ENCODE results near the gene C9orf43. TPM values are rescaled to one million over a fixed set of nuclear protein-coding genes. Genes with fewer than 3 reads are reported as not detected.

Gene C9orf43
- total and polyA plus RNA-seq, 7 donors, result 0.20 to 0.68 (median 0.55) TPM; not detected in 2

DNA sequence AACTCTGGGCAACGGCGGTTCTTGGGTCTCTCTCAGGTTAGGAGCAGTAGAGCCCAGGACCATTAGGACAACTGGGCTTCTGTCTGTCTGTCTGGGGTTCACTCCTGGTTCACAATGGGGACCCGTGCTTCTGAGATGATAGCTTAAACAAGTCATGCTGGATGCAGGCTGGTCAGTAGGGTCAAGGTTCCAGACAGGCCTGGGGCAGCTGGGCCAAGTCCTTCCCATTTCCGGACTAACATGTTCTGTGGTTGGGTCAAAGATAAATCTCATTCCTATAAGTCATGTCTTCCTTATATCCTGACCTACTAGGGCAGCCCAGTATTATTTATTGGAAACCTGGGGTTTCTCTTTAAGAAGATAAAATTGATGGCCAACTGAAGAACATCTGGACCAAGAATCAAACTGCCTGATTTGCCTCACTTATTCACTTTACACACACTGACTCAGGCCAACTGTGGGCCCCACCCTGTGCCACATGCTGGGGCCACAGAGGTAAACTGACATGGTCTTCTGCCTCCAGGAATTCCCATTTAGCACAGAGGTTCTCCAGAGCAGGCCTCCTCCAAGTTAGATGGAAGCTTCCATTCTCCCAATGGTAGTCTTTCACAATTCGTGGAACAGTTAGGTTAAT is 42.1 kb upstream of the C9orf43 start:
- no peaks in the 10 kb centered on the region for H3K27me3 ChIP-seq
- H3K4me3 ChIP-seq, result no peak overlapping the region
- WGBS, 2 donors, result 88 to 93% methylated on average over 5 of the region's 5 CpGs
- no peaks in the 10 kb centered on the region for H3K9me3 ChIP-seq
- no peak for DNase-seq
- H3K27ac ChIP-seq, result no peak overlapping the region
- intact Hi-C loops (cut with DNase I), result no loop called here
- peaks cover 0 to 12% (median 1%) of the 10 kb centered on the region in 4 donors for H3K36me3 ChIP-seq
- TF ChIP-seq, protein P1, sequence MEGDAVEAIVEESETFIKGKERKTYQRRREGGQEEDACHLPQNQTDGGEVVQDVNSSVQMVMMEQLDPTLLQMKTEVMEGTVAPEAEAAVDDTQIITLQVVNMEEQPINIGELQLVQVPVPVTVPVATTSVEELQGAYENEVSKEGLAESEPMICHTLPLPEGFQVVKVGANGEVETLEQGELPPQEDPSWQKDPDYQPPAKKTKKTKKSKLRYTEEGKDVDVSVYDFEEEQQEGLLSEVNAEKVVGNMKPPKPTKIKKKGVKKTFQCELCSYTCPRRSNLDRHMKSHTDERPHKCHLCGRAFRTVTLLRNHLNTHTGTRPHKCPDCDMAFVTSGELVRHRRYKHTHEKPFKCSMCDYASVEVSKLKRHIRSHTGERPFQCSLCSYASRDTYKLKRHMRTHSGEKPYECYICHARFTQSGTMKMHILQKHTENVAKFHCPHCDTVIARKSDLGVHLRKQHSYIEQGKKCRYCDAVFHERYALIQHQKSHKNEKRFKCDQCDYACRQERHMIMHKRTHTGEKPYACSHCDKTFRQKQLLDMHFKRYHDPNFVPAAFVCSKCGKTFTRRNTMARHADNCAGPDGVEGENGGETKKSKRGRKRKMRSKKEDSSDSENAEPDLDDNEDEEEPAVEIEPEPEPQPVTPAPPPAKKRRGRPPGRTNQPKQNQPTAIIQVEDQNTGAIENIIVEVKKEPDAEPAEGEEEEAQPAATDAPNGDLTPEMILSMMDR (IDR thresholded peaks at IDR 0.05), result no peak
- TF ChIP-seq EP300 (IDR thresholded peaks at IDR 0.05), result no peak
- TF ChIP-seq POLR2A (IDR thresholded peaks at IDR 0.05), result no peak
- no peak for TF ChIP-seq POLR2AphosphoS5 (IDR thresholded peaks at IDR 0.05)
- no peaks in the 10 kb centered on the region for H3K4me1 ChIP-seq

DNA sequence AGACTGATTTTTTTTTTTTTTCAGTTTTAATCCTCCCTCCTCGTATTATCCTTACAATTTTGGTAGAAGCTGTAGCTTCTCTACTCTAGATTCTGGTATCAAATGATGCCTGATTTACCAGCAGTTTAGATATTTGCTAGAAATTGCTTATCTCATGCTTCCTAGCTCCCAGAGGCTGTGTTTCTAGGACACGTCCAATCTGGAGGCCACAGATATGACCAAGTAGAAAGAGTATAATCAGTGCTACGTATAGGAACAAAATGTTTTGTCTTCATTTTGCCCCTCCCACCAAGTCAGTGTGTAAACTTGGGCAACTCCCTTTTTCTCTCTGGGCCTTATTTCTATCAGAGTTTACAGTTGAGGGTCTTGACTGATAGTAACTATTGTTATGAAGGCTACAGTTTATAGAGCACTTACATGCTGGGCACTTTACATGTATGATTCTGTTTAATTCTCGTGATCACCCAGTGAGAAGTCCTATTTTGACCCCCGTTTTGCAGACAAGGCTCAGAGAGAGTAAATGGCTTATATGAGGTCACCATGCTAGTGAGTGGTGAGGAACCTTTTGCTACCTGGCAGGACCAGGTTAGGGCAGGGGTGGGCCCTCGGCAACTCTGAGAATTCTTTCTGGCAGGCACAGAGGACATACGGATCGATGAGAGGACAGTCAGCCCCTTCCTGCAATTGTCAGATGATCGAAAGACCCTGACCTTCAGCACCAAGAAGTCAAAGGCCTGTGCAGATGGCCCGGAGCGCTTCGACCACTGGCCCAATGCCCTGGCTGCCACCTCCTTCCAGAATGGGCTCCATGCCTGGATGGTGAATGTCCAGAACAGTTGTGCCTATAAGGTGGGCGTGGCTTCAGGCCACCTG is 41.3 kb upstream of the C9orf43 start:
- H3K27me3 ChIP-seq, result no peaks in the 10 kb centered on the region
- intact Hi-C loops (cut with DNase I), result no loop called here
- WGBS, 2 donors, result 67 to 80% methylated on average over 13 of the region's 13 CpGs
- H3K4me3 ChIP-seq, result no peak overlapping the region
- no peaks in the 10 kb centered on the region for H3K9me3 ChIP-seq
- DNase-seq, result no peak
- H3K4me1 ChIP-seq, result no peaks in the 10 kb centered on the region
- no peak for TF ChIP-seq POLR2A (IDR thresholded peaks at IDR 0.05)
- no peak overlapping the region for H3K27ac ChIP-seq
- peaks cover 6 to 20% (median 8%) of the 10 kb centered on the region in 4 donors for H3K36me3 ChIP-seq

DNA sequence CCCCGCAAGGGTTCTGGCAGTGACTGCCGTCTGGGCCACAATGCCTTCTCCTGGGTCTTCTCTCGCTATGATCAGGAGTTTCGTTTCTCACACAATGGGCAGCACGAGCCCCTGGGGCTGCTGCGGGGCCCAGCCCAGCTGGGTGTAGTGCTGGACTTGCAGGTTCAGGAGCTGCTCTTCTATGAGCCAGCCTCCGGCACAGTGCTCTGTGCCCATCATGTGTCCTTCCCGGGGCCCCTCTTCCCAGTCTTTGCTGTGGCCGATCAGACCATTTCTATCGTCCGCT is 40.7 kb upstream of the C9orf43 start:
- no peak for DNase-seq
- H3K27ac ChIP-seq, result no peak overlapping the region
- H3K36me3 ChIP-seq, result peaks cover 6 to 25% (median 9%) of the 10 kb centered on the region in 4 donors
- intact Hi-C loops (cut with DNase I), result no loop called here
- no peaks in the 10 kb centered on the region for H3K27me3 ChIP-seq
- 72 to 87% methylated on average over 11 of the region's 11 CpGs for WGBS, 2 donors
- no peaks in the 10 kb centered on the region for H3K9me3 ChIP-seq
- peaks cover 0 to under 1% (median 0%) of the 10 kb centered on the region in 4 donors for H3K4me1 ChIP-seq
- TF ChIP-seq POLR2AphosphoS5 (IDR thresholded peaks at IDR 0.05), result no peak
- no peak overlapping the region for H3K4me3 ChIP-seq

DNA sequence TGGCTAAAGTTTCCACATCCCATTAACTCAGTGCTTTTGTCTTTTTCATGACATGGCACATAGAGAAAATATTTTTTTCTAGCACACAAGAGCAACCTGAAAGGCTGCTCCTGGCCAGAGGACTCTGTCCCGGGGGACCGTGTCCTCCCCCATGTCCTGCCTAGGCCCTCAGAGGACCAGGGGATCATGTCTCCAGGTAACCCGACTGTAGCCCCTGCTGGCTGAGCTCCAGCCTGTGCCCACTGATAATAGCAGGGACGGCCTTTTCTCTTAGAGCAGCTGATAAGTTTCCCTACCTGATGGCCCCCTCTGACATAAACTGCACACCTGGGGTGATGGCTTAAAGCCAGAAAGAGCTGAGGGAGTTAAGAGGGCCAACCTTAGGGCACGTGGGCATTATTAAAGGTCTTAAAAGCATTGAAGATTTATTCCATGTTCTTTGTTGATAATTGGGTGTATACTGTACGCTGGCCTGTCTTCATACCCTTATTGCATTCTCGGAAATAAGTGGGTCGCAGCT is 39.7 kb upstream of the C9orf43 start:
- intact Hi-C loops (cut with DNase I), result no loop called here
- Histone ChIP-seq H3K9me3 (no peaks in the 10 kb centered on the region), H3K4me1 (peaks cover 0 to 11% (median 6%) of the 10 kb centered on the region in 4 donors), H3K27ac (no peak overlapping the region), H3K4me3 (no peak overlapping the region), H3K27me3 (no peaks in the 10 kb centered on the region), H3K36me3 (peaks cover 6 to 25% (median 11%) of the 10 kb centered on the region in 4 donors)
- no peak for DNase-seq
- WGBS, 2 donors, result 63 to 83% methylated on average over 8 of the region's 8 CpGs
- TF ChIP-seq EP300 (IDR thresholded peaks at IDR 0.05) (no peak), POLR2A (IDR thresholded peaks at IDR 0.05) (no peak), POLR2AphosphoS5 (IDR thresholded peaks at IDR 0.05) (no peak)
- TF ChIP-seq, protein P1 (IDR thresholded peaks at IDR 0.05), result no peak

DNA sequence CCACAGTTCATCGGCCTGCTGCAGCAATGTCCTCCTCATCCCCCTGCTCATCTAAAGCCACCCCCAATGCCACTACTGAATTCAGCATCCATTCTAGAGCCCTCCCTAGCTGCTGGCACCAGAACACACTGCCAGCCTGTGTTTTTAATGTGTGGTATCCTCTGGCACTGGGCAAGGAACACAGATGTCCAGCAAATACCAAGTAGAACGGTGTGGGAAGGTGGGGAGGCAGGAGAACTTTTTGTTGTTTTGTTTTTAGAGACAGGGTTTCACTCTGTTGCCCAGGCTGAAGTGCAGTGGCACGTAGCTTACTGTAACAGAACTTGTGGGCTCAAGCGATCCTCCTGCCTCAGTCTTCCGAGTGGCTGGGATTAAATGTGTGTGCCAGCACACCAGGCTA is 38.5 kb upstream of the C9orf43 start:
- Histone ChIP-seq H3K4me1 (peaks cover 0 to 17% (median 11%) of the 10 kb centered on the region in 4 donors), H3K36me3 (peaks cover 6 to 25% (median 11%) of the 10 kb centered on the region in 4 donors), H3K4me3 (no peak overlapping the region), H3K27me3 (no peaks in the 10 kb centered on the region), H3K9me3 (no peaks in the 10 kb centered on the region), H3K27ac (no peak overlapping the region)
- no peak for DNase-seq
- TF ChIP-seq, protein P1 (IDR thresholded peaks at IDR 0.05), result no peak
- TF ChIP-seq POLR2AphosphoS5 (IDR thresholded peaks at IDR 0.05) (no peak), POLR2A (IDR thresholded peaks at IDR 0.05) (no peak), EP300 (IDR thresholded peaks at IDR 0.05) (no peak)
- WGBS, 2 donors, result 90 to 91% methylated on average over 5 of the region's 5 CpGs
- intact Hi-C loops (cut with DNase I), result no loop called here

Data from sigmoid colon (tissue), 7 donors.